H1 (cell line): ENCODE data around the gene AP2A1.

Source experiments
- CTCF ChIP-seq, 3 experiments: IDR thresholded peaks; 1 replicate in 2 of 3; 2 replicates in 1 of 3; pipeline versions ENCODE4 v1.5.1 to v1.6.1; 2011; ENCODE audit warnings: low read length in 3 of 3, mild to moderate bottlenecking in 3 of 3, inconsistent platforms in 2 of 3, low read depth in 1 of 3, moderate library complexity in 1 of 3; ENCODE audit not compliant: insufficient read depth in 1 of 3; ENCODE audit errors: control extremely low read depth in 1 of 3
- HDAC6 ChIP-seq: IDR thresholded peaks from one replicate; pipeline ENCODE4 v1.7.1; 2012; ENCODE audit warnings: low read depth, mild to moderate bottlenecking, inconsistent platforms, low read length, moderate library complexity
- MAX ChIP-seq: IDR thresholded peaks from 2 replicates; pipeline ENCODE4 v1.6.1; 2012; ENCODE audit warnings: inconsistent platforms
- POLR2A ChIP-seq, 2 experiments: IDR thresholded peaks; 1 replicate in 1 of 2; 2 replicates in 1 of 2; pipeline ENCODE4 v1.6.1; 2011; ENCODE audit warnings: low read depth in 2 of 2, low read length in 2 of 2, mild to moderate bottlenecking in 2 of 2; ENCODE audit errors: control extremely low read depth in 1 of 2
- SIN3A ChIP-seq, 2 experiments: IDR thresholded peaks in 1 of 2; conservative IDR thresholded peaks in 1 of 2; 2 replicates each; pipeline ENCODE4 v1.6.1; 2011 to 2012; ENCODE audit warnings: low read length in 2 of 2, improper control_type of control experiment in 1 of 2, low read depth in 1 of 2, mild to moderate bottlenecking in 1 of 2
- YY1 ChIP-seq: IDR thresholded peaks from 2 replicates; pipeline ENCODE4 v1.6.1; 2011; ENCODE audit warnings: low read depth, mild to moderate bottlenecking, low read length

GRCh38 chr19:49738268-49738667, 28.5 kb upstream of the AP2A1 start:
- no peak for TF ChIP-seq YY1
- TF ChIP-seq HDAC6: no peak
- TF ChIP-seq POLR2A (IDR thresholded peaks at IDR 0.05; ENCODE audit: control extremely low read depth in 1 of 2, low read depth in 2 of 2, low read length in 2 of 2): no peak
- no peak for TF ChIP-seq MAX
- TF ChIP-seq CTCF (IDR thresholded peaks at IDR 0.05; ENCODE audit: control extremely low read depth in 1 of 3, insufficient read depth in 1 of 3, low read depth in 1 of 3, low read length in 3 of 3): no peak
- no peak for TF ChIP-seq SIN3A (conservative IDR thresholded peaks at IDR 0.05 in 1 of 2, IDR thresholded peaks at IDR 0.05 in 1 of 2; ENCODE audit: low read depth in 1 of 2, low read length in 2 of 2)
